GM19043 (cell line): ENCODE results near the gene AKAP6.

Source experiments
- ATAC-seq: cut with Tn5 transposase; IDR thresholded peaks from one replicate; pipeline ENCODE4 v1.9.1; 2021; ENCODE audit warnings: low read depth; ENCODE audit not compliant: unreplicated experiment

AKAP6 gene

GRCh38 chr14:32473464-32473855, 144.4 kb downstream of the AKAP6 start:
- ATAC-seq, result no peak

GRCh38 chr14:32474478-32475195, 145.5 kb downstream of the AKAP6 start:
- ATAC-seq, result no peak

- ATAC-seq, result no peak
Observed at GRCh38 chr14:32476532-32476931, 147.4 kb downstream of the AKAP6 start.

GRCh38 chr14:32477396-32477795, 148.3 kb downstream of the AKAP6 start:
- no peak for ATAC-seq

GRCh38 chr14:32478050-32478449, 149.0 kb downstream of the AKAP6 start:
- ATAC-seq, result no peak

GRCh38 chr14:32480337-32480736, 151.2 kb downstream of the AKAP6 start:
- ATAC-seq, result no peak

GRCh38 chr14:32481707-32482106, 152.6 kb downstream of the AKAP6 start:
- no peak for ATAC-seq

GRCh38 chr14:32491416-32492016, 162.4 kb downstream of the AKAP6 start:
- no peak for ATAC-seq

- no peak for ATAC-seq
Observed at GRCh38 chr14:32492457-32492856, 163.4 kb downstream of the AKAP6 start.

GRCh38 chr14:32494609-32495434, 165.7 kb downstream of the AKAP6 start:
- ATAC-seq, result no peak

- no peak for ATAC-seq
Observed at GRCh38 chr14:32495435-32495734, 166.3 kb downstream of the AKAP6 start.

GRCh38 chr14:32497248-32497647, 168.2 kb downstream of the AKAP6 start:
- ATAC-seq, result no peak

- ATAC-seq, result no peak
Observed at GRCh38 chr14:32507029-32507984, 178.2 kb downstream of the AKAP6 start.

- ATAC-seq, result no peak
Observed at GRCh38 chr14:32508281-32508680, 179.2 kb downstream of the AKAP6 start.

GRCh38 chr14:32509632-32510187, 180.6 kb downstream of the AKAP6 start:
- no peak for ATAC-seq

- no peak for ATAC-seq
Observed at GRCh38 chr14:32510815-32511214, 181.7 kb downstream of the AKAP6 start.

GRCh38 chr14:32512348-32512747, 183.2 kb downstream of the AKAP6 start:
- no peak for ATAC-seq

GRCh38 chr14:32512813-32513212, 183.7 kb downstream of the AKAP6 start:
- no peak for ATAC-seq

GRCh38 chr14:32513571-32514009, 184.5 kb downstream of the AKAP6 start:
- ATAC-seq, result no peak

- no peak for ATAC-seq
Observed at GRCh38 chr14:32514236-32514635, 185.1 kb downstream of the AKAP6 start.
